Hepatocyte (in vitro differentiated cells): Measurements from ENCODE around the gene DEDD2.

Source experiments
- CTCF ChIP-seq: fragments of 200-600 bp; sonication (generic); IDR thresholded peaks from 2 replicates; pipeline ENCODE4 v1.5.1; 2016; ENCODE audit warnings: antibody characterized with exemption, mild to moderate bottlenecking; ENCODE audit not compliant: poor library complexity
- EZH2 ChIP-seq: fragments of 200-600 bp; sonication (generic); IDR thresholded peaks from 2 replicates; pipeline ENCODE4 v1.6.1; 2016; ENCODE audit warnings: antibody characterized with exemption, mild to moderate bottlenecking, borderline replicate concordance
- EZH2phosphoT487 ChIP-seq: fragments of 200-600 bp; sonication (generic); IDR thresholded peaks from one replicate; pipeline ENCODE4 v1.6.1; 2018; ENCODE audit warnings: antibody characterized with exemption, mild to moderate bottlenecking, low read depth, moderate library complexity; ENCODE audit not compliant: unreplicated experiment, severe bottlenecking

- TF ChIP-seq CTCF, result no peak
- TF ChIP-seq EZH2phosphoT487, result no peak
- no peak for TF ChIP-seq EZH2
Measured at GRCh38 chr19:42248270-42249148, 31.0 kb upstream of the DEDD2 start.
